Progenitor cell of endocrine pancreas (in vitro differentiated cells): ENCODE data around the gene PAF1. TPM values are rescaled to one million over a fixed set of nuclear protein-coding genes. Genes with fewer than 3 reads are reported as not detected.
A peak's percentile ranks its signal among the peaks of the same experiment; 100 is the strongest.
"Not testable (repeated sequence)": the region's sequence is repeated elsewhere in the genome, so short reads cannot be mapped to it uniquely, and the experiment has no call there.

ENCODE experiments used
- DNase-seq: peaks from one replicate; pipeline ENCODE4 v3.0.0; 2021; ENCODE audit warnings: low spot score; ENCODE audit not compliant: unreplicated experiment
- H3K27ac Mint-ChIP-seq: 2 replicates; pipeline ENCODE4 v1.8.0; 2021; ENCODE audit warnings: mild to moderate bottlenecking, moderate library complexity, mixed read lengths
- H3K27me3 Mint-ChIP-seq: 2 replicates; pipeline ENCODE4 v1.8.0; 2021; ENCODE audit warnings: mixed read lengths
- H3K36me3 Mint-ChIP-seq: 2 replicates; pipeline ENCODE4 v1.8.0; 2022; ENCODE audit warnings: mixed read lengths; ENCODE audit not compliant: insufficient read depth
- H3K4me1 Mint-ChIP-seq: 2 replicates; pipeline ENCODE4 v1.8.0; 2021; ENCODE audit warnings: low read depth, mixed read lengths
- H3K4me3 Mint-ChIP-seq: 2 replicates; pipeline ENCODE4 v1.8.0; 2021; ENCODE audit warnings: low read depth, mild to moderate bottlenecking, moderate library complexity, mixed read lengths
- H3K9me3 Mint-ChIP-seq: 2 replicates; pipeline ENCODE4 v1.8.0; 2021; ENCODE audit warnings: low read depth, mixed read lengths
- microRNA-seq: library from miRNA; unstranded; fragments of <30 nt; microRNA quantifications from one replicate; pipeline ENCODE4 v1.1.0, GENCODE V29; 2020; ENCODE audit warnings: borderline number of aligned reads; ENCODE audit not compliant: unreplicated experiment
- total RNA-seq: library from RNA; stranded (reverse); gene quantifications from 2 replicates; pipeline ENCODE4 v1.2.1, GENCODE V29; 2021
- TF ChIP-seq, protein P1 (sequence below): fragments of 200-600 bp; sonication (generic); IDR thresholded peaks from one replicate; pipeline ENCODE4 v1.5.0; 2021; ENCODE audit warnings: antibody characterized with exemption, mild to moderate bottlenecking; ENCODE audit not compliant: unreplicated experiment

PAF1 gene
- total RNA-seq, 1 donor from 2014 or later, result 49.4 TPM

DNA sequence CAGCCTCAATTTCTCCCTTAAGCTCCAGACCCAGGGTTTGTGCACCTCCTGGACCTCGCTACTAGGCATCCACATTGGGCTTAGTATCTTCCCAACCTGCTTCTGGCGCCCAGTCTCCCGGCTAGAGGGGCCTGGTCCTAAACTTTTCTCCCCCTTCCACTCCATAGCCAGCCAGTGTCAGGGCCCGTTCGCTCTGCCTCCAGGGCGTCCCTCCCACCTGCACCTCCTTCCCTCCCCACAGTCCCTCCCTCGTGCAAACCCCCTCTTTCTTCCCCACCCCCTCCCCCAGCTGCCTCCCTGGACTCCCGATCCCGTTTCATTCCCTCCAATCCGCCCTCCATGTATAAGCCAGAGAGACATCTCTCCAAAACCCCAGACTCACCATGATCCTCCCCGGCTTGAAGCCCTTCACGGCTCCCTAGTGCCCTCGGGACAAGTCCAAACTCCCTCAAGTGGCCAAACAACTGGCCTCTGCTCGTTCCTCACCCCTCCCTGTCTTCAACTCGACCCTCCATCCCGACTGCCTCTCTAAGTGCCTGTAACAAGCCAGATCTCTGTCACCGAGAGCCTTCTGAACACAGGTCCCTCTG, 49.7 kb downstream of the PAF1 start:
- Mint-ChIP-seq H3K27ac (peak overlapping the region; percentile 95), H3K36me3 (peaks cover 3% of the 10 kb centered on the region), H3K4me1 (peaks cover 33% of the 10 kb centered on the region), H3K27me3 (peaks cover 3% of the 10 kb centered on the region), H3K4me3 (peak overlapping the region; percentile 93), H3K9me3 (no peaks in the 10 kb centered on the region)
- peak; percentile 19 for DNase-seq
- TF ChIP-seq, protein P1, sequence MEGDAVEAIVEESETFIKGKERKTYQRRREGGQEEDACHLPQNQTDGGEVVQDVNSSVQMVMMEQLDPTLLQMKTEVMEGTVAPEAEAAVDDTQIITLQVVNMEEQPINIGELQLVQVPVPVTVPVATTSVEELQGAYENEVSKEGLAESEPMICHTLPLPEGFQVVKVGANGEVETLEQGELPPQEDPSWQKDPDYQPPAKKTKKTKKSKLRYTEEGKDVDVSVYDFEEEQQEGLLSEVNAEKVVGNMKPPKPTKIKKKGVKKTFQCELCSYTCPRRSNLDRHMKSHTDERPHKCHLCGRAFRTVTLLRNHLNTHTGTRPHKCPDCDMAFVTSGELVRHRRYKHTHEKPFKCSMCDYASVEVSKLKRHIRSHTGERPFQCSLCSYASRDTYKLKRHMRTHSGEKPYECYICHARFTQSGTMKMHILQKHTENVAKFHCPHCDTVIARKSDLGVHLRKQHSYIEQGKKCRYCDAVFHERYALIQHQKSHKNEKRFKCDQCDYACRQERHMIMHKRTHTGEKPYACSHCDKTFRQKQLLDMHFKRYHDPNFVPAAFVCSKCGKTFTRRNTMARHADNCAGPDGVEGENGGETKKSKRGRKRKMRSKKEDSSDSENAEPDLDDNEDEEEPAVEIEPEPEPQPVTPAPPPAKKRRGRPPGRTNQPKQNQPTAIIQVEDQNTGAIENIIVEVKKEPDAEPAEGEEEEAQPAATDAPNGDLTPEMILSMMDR, result no peak

DNA sequence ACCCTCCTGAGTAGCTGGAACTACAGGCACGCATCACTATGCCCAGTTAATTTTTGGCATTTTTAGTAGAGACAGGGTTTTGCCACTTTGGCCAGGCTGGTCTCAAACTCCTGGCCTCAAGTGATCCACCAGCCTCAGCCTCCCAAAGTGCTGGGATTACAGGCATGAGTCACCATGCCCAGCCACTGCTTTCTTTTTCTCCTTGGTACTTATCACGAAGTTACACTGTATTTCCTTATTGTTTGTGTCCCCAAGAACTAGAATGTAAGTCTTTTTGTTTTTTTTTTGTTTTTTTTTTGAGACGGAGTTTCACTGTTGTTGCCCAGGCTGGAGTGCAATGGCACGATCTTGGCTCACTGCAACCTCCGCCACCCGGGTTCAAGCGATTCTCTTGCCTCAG, 50.8 kb downstream of the PAF1 start:
- Mint-ChIP-seq H3K4me1 (peaks cover 28% of the 10 kb centered on the region), H3K4me3 (peak overlapping the region; percentile 93)
- not testable (repeated sequence) for H3K27ac Mint-ChIP-seq, DNase-seq, H3K9me3 Mint-ChIP-seq, H3K27me3 Mint-ChIP-seq, H3K36me3 Mint-ChIP-seq

DNA sequence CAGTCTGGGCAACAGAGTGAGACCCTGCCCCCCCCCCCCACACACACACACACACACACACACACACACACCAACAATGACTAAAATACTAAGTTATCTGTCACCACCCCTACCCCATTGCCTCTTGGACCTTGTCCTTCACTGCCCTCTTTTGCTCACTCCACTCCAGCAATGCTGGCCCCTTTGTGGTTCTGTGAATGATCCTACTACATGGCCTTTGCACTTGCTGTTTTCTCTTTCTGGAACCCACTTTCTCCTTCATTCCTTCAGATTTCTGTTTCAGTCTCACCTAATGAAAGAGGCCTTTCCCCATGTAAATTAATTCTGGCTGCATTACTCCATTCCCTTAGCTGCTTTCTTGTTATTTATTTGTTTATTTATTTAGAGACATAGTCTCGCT, 51.2 kb downstream of the PAF1 start:
- TF ChIP-seq, protein P1, result no peak
- H3K9me3 Mint-ChIP-seq, result no peaks in the 10 kb centered on the region

DNA sequence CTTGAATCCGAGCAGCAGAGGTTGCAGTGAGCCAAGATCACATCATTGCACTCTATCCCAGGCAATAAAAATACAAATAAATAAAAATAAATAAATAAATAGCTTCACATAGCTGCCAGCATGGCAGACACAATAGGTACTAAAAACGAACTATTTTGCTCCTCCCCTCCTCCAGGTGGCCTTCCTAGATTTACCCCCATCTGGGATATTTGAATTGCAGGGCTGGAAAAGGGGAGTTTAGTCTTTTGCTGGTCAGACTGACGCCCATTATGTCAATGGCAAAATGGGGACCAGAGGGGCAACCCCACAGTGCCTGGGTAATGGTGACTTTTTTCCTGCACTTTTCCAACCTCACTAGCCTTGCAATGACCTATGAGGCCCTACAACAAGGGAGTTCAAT, 54.4 kb downstream of the PAF1 start:
- Mint-ChIP-seq H3K4me3 (no peak overlapping the region), H3K27ac (no peak overlapping the region), H3K9me3 (no peaks in the 10 kb centered on the region), H3K4me1 (peaks cover 8% of the 10 kb centered on the region), H3K27me3 (peaks cover 6% of the 10 kb centered on the region), H3K36me3 (no peaks in the 10 kb centered on the region)
- TF ChIP-seq, protein P1, result no peak
- DNase-seq, result no peak

More for the DNA sequence above, 51.2 kb downstream of the PAF1 start:
- peak overlapping the region; percentile 93 for H3K4me3 Mint-ChIP-seq
- peaks cover 26% of the 10 kb centered on the region for H3K4me1 Mint-ChIP-seq
- no peak for DNase-seq
- peaks cover 6% of the 10 kb centered on the region for H3K27me3 Mint-ChIP-seq
- peaks cover 3% of the 10 kb centered on the region for H3K36me3 Mint-ChIP-seq
- H3K27ac Mint-ChIP-seq, result no peak overlapping the region

Small RNAs within 50 kb of the gene (microRNA-seq; reads per million reads assigned to microRNA genes)
- not detected for gene MIR4530

Other genes starting within 250 kb of the PAF1 start
- gene NCCRP1, start 194.1 kb downstream of the PAF1 start, total RNA-seq, result 0.89 and 0.93 TPM in 2 replicates
- gene SYCN, start 186.8 kb downstream of the PAF1 start, total RNA-seq, result not detected in 2 replicates
- not detected in 2 replicates for gene IFNL3, start 146.1 kb downstream of the PAF1 start, total RNA-seq
- gene IFNL4, start 142.2 kb downstream of the PAF1 start, total RNA-seq, result not detected in 2 replicates
- gene IFNL2, start 122.7 kb downstream of the PAF1 start, total RNA-seq, result not detected in 2 replicates
- not detected in 2 replicates for gene IFNL1, start 94.7 kb downstream of the PAF1 start, total RNA-seq
- 4.8 and 5.2 TPM in 2 replicates for gene LRFN1, start 70.2 kb downstream of the PAF1 start, total RNA-seq
- gene GMFG, start 55.1 kb downstream of the PAF1 start, total RNA-seq, result not detected in 2 replicates
- 140 and 152 TPM in 2 replicates for gene SAMD4B, start 48.7 kb downstream of the PAF1 start, total RNA-seq
- gene MED29, start 272 bp upstream of the PAF1 start, total RNA-seq, result 36.3 and 39.0 TPM in 2 replicates
- gene ZFP36, start 15.7 kb upstream of the PAF1 start, total RNA-seq, result 10.5 and 10.6 TPM in 2 replicates
- 162 and 170 TPM in 2 replicates for gene PLEKHG2, start 21.6 kb upstream of the PAF1 start, total RNA-seq
- gene RPS16, start 44.8 kb upstream of the PAF1 start, total RNA-seq, result 1,449 and 1,510 TPM in 2 replicates
- 170 and 171 TPM in 2 replicates for gene SUPT5H, start 54.5 kb upstream of the PAF1 start, total RNA-seq
- 79.3 TPM in 2 replicates for gene TIMM50, start 89.7 kb upstream of the PAF1 start, total RNA-seq
- 0.93 and 1.1 TPM in 2 replicates for gene DLL3, start 107.8 kb upstream of the PAF1 start, total RNA-seq
- 5.1 and 6.5 TPM in 2 replicates for gene SELENOV, start 124.0 kb upstream of the PAF1 start, total RNA-seq
- gene EID2B, start 141.7 kb upstream of the PAF1 start, total RNA-seq, result 1.8 and 2.0 TPM in 2 replicates
- gene EID2, start 149.1 kb upstream of the PAF1 start, total RNA-seq, result 21.0 and 24.1 TPM in 2 replicates
- not detected in 2 replicates for gene LGALS13, start 211.4 kb upstream of the PAF1 start, total RNA-seq